Caki2 (cell line): ENCODE measurements around the gene LINGO4. TPM values are rescaled to one million over a fixed set of nuclear protein-coding genes. Genes with fewer than 3 reads are reported as not detected.

Experiments used
- DNase-seq: peaks from one replicate; pipeline ENCODE4 v3.0.0-alpha.2; 2015; ENCODE audit warnings: low read depth
- in situ Hi-C: cut with HindIII; loops from 2 replicates; pipeline ENCODE4 v1.10.0; 2016; ENCODE audit warnings: low sequenced_read_pairs, low pct_unique_long_range_greater_than_20kb, mixed read lengths
- total RNA-seq: library from RNA; depleted of rRNA; stranded (reverse); fragments of >200 nt; shearing (Covaris generic); gene quantifications from 2 replicates; pipeline ENCODE4 v1.2.3, GENCODE V29; 2014; ENCODE audit warnings: low replicate concordance; rRNA removed

LINGO4 gene, protein sequence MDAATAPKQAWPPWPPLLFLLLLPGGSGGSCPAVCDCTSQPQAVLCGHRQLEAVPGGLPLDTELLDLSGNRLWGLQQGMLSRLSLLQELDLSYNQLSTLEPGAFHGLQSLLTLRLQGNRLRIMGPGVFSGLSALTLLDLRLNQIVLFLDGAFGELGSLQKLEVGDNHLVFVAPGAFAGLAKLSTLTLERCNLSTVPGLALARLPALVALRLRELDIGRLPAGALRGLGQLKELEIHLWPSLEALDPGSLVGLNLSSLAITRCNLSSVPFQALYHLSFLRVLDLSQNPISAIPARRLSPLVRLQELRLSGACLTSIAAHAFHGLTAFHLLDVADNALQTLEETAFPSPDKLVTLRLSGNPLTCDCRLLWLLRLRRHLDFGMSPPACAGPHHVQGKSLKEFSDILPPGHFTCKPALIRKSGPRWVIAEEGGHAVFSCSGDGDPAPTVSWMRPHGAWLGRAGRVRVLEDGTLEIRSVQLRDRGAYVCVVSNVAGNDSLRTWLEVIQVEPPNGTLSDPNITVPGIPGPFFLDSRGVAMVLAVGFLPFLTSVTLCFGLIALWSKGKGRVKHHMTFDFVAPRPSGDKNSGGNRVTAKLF
- total RNA-seq = not detected in 2 replicates

DNA sequence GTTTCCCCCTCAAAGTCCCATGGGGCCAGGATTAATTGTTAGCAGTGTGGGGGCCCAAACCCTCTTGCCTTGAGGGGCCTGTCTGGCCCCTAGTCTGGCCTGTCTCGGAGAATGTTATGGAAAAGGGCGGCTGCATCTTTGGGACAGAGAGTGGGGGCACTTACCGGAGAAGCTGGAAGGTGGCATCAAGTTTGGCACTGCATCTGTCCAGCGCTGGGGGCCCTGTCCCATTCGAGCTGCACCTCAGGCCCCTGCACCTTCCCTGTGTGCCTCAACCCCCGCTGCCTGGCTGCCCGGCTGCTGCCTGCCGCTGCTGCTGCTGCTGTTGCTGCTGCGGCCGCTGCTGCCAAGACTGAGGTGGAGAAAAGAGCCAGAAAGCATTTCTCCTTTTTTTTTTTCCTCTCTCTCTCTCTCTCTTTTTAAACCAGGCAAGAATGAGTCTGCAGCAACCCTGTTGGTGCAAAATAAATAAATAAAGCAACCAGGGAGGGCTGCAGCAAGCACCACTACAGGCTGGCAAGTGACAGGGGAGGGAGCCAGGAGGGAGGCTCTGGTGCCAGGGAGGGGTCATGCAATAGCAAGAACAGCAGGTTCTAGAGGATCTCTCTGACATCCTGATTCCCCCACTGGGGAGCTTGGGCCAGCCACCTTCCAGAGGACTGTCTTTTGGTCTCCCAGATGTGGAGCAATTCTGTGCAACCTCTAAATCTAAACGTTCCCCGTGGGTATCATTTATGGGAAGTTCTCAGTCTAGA is at the start of gene LINGO4:
LINGO4 (minus strand) TSS at position 354 of the 755 bp plus-strand sequence. CDS start 2,715 bp downstream, outside the sequence.
- in situ Hi-C loops = no loop called here
- no peak for DNase-seq

DNA sequence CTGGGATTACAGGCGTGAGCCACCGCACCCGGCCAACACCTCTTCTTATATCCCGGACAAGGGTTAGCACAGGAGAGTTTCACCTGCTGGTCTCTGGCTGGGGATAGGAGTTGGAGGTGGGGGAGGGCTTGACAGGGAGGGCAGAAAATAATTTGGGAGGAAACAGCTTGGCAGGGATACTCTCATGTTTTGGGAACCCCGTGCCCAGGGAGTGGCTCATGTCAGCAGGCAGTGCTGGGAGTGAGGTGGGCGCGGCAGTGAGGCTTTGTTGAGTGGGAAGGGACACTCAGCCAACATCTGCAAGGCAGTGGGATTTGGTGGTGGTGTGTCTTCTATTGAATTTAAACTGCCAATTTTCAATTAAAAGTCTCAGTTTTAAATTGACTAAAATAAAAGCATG is 49.4 kb upstream of the LINGO4 start:
- DNase-seq = no peak
- in situ Hi-C loops = no loop called here

DNA sequence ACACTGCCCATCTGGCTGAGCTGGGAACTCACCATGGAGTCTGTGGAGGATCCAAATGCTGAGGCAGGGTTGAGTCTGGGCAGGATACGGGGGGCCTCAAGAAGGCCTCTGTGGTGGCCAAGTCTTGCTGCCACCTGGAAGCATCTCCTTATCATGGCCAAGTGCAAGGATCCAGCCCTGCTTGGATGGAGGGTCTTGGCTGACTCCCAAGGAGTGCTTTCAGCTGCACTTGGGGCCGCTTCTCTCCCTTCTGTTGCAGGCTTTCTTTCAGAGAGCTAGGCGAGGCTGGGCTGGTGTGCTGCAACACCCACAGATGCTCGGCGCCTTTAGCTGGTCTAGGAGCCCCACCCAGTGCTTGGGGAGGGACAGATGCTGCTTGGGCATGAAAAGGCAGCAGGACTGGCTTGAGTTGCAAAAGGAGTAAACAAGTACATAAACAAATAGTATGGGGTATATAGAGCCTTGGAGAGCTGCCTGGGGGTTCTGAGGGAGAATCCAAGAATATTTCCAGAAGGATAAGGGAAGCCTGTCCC is 48.3 kb upstream of the LINGO4 start, which contains the start of gene THEM5:
THEM5 (minus strand) TSS at position 302 of the 533 bp plus-strand sequence; CDS start at position 155, 147 bp downstream.
- DNase-seq = no peak
- in situ Hi-C loops = no loop called here

DNA sequence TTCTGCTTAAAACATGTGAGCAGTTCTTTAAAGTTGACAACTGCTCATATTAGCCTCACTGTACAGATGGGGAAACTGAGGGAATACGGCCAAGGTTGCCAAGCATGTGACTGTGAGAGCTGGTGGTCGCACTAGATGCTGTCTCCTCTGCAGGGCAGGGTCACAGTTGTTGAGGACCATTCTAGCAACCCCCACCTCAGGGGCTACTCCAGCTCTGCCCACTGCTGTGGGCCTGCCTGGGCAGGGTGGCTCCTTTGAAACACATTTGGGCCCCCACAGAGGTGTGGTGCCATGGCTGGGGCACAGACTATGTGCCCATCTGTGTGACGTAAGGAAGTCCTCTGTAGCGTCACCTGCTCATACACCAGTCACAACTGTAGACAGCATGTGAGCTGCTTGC is 47.5 kb upstream of the LINGO4 start:
- DNase-seq = no peak
- in situ Hi-C loops = no loop called here

DNA sequence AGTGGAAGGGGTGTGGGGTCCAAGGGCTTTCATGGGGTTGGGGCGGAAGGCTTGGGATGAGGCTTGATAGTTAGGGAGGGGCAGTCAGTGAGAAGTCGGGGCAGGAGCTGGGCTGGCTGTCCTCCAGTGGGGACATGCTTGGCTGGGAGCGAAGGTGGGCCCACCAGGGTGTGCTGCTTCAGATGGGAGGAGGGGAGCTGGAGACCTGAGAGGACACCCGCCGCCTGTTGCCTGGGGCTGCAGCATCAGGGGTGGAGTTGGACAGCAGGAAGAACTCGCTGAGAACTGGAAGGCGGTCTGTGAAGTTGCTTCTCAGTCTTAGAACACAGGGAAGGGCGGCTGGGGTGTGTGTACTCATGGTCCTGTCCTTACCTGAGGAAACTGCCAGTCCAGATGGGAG is 46.7 kb upstream of the LINGO4 start:
- in situ Hi-C loops = no loop called here
- DNase-seq = no peak

DNA sequence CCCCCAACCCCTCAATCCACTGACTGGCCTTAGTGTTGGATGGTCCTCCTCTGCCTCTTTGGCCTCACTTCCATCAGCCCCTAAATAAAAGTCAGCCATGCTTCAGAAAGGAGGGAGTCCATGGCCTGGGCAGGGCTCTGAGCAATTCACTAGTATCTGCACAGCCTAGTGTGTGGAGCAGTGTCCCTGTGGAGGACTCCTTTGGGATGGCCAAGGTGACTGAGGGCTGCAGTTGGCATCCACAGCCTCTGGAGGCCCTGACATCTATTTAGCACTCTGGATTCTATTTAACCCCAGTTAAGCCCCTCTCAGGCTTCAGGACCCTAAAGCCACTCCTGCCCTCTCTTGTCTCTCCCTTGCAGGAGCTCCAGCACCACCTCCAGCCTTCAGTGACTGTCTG is 44.7 kb upstream of the LINGO4 start:
- in situ Hi-C loops = no loop called here
- DNase-seq = no peak

DNA sequence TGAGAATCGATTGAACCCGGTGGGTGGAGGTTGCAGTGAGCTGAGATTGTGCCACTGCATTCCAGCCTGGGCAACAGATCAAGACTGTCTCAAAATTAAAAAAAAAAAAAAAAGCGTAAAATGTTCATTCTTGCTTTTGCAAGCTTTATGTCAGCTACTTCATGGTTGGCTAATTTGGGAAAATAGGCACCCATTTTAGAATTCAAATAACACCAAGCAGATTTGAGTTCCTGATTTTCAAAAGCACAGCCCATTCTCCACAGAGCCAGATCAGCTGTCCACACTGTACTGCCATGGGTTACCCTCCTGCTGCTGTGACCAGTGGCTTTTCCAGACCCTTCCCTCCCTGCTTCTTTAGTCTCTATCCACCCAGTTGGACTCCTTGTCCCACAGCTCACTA is 43.9 kb upstream of the LINGO4 start:
- in situ Hi-C loops = no loop called here
- DNase-seq = no peak

DNA sequence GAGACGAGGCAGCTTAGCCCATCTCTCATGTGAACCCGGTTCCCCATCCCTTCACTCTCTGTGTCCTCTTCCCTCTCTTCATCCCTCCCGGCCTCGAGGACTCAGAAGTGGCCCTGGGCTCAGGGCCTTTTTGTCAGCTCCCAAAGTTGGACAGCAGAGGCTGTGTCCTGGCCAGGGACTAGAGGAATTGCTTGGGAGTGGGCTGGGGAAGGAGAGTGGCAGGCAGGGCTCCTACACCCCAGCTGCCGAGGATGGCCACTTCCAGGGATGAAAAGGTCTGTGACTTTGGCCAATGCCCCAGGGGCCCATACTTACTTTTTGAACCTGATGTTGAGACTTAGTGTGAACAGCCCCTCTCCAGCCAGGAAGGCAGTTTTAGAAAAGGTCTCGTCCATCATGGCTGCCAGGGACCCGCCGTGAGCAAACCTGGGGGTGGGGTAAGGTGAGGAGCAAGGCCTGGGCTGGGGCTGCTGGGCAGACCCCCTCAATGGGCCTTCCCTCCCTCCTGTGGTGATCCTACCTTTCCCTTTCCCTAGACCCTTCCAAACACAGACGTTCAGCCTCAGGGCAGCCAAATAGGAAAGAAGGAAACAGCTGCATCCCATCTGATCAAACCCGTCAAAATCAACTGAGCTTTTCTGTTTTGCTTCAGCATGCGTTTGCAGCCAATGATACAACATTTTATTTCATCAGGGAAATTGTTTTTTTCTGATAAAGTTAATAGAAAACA is 42.8 kb upstream of the LINGO4 start:
- DNase-seq = no peak
- in situ Hi-C loops = no loop called here

DNA sequence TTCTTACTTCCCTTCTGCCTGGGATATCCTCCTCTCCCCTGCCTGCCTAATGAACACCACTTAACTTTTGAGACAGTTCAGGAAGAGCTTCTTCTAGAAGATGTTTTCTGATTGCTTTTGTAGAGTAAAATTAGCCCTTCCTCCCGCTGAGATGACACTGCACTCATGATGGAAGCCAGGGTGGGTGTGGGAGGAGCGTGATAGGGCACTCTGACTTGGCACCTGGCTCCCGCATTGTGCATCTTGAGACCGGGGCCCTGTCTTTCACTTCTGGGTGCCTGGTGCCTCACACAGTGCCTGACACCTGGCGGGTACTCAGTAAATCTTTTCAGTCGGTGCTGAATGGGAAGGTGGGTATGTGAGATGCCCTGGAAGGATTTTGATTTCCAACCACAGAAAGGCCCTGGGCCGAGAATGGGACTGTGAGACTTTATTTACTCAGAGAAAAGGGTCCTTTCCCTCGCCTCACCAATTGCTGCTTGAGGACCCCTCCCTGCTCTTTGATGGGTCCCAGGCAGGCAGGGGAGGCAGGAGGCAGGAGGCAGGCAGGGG is 41.5 kb upstream of the LINGO4 start:
- in situ Hi-C loops = no loop called here
- no peak for DNase-seq

DNA sequence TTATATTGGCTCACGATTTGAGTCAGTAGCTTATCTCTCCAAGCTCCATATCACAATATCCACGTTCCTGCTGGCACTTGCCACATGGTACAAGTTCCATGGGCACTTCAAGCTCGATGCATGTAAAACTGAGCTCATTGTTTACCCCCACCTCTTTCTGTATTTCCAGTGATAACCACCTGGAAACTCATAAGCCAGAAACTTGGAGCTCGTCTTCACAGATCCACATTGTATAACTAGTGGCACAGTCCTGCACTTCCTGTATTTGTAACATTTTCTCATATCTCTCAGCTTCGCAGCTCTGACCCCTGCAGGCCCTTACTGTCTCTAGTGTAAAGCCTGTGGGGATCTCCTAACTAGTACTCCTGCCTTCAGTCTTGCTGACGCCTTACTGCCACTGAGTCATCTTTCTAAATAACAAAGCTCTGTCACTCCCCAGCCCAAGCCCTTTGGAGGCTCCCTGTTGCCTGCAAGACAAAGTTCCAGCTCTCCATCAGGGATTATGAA is 40.9 kb upstream of the LINGO4 start:
- peak; percentile 68 for DNase-seq
- in situ Hi-C loops = no loop called here

DNA sequence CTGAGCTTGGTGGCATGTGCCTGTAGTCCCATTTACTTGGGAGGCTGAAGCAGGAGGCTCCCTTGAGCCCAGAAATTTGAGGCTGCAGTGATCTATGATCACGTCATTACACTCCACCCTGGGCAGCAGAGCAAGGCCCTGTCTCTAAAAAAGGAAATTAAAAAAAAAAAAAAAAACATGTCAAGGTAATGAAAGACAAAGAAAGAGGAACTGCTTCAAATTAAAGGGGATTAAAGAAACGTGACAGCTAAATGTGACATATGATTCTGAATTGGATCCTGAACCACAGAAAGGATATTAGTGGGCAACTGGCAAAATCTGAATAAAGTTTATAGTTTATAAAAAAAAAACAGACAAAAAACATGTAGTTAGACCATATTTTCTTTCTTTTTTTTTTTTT is 38.2 kb upstream of the LINGO4 start:
- in situ Hi-C loops = no loop called here
- no peak for DNase-seq

DNA sequence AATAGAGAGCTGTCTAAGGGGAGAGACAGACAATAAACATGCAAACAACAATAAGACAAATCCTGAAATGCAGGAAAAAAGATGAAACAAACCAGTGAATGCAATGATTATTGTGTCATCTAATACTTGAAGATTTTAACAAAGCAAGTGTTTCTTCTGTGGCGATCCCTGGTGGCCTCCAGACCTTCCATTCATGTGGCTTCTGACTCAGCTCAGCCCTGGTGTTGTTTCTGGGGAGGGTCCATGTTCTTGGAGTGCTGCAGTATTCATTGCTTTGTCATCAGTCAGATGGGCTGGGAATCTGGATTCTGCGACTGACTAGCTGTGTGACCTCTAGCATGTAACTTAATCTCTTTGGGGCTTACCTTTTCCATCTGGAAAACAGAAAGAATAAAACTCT is 35.9 kb upstream of the LINGO4 start:
- in situ Hi-C loops = no loop called here

DNA sequence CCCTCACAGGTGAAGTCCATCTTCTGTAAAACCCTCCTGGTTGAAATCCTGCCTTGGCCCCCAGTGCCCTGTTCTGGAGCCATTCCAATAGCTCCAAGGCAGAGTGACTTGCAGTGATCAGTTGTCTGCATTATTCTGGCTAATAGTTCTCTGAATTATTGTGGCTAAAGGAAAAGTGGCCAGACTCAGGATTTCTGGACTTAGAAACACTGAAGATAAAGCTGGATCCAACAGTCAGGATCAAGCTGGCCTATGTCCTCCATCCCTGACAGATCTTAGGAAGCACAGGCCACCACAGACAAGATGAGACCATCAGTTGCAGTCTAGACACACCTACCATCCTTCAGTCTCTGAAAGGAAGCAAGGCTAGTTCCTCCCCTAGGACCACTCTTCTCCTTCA is 35.2 kb upstream of the LINGO4 start:
- DNase-seq = no peak
- in situ Hi-C loops = no loop called here

More for the DNA sequence above, 35.9 kb upstream of the LINGO4 start:
- peak; percentile 66 for DNase-seq

DNA sequence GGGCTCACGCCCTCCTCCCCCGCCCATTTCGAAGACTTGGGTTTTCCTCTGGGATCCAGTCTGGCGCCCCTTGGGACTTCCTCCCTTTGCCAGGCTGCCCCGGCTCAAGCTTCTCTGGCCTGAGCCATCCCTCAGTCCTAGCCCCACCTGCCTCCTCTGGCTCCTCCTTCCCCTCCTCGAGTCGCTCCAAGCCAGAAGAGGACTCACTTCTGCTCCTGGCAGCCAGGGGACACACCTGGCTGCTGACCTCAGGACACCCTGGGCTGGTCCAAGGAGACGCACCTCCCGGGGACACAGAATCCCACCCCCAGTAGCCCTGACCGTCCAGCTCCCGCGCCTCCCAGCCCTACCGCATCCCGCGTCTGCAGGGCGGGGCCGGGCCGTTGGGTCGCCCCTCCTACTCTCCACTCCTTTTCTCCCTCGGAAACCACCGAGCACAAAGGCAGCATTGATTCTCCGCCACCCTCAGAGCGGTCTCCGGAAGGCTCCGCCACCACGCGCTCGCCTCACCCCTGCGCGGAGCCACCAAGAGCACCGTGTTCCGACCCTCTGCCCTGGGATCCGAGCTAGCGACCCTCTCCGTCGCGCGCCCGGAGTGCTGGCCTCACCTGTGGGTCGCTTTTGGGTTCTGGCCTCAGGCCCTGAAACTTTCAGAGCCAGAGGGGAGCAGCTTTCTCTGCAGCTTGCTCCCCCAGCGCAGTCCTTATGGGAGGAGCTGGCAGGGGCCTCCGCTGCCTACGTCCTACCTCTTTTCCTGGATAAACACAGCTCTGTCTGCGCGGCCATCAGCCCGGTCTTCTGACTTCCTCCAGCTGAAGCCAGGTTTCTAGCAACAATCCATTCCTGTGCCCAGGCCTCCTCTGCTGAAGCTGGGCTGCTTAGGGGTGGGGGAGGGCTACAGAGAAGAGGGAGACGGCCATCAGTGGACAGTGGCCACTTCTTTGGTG is 34.5 kb upstream of the LINGO4 start, which contains the start of gene C2CD4D:
C2CD4D (minus strand) TSS at position 364 of the 947 bp plus-strand sequence. CDS start 831 bp downstream, outside the sequence.
- in situ Hi-C loops = no loop called here
- DNase-seq = peak; percentile 89

DNA sequence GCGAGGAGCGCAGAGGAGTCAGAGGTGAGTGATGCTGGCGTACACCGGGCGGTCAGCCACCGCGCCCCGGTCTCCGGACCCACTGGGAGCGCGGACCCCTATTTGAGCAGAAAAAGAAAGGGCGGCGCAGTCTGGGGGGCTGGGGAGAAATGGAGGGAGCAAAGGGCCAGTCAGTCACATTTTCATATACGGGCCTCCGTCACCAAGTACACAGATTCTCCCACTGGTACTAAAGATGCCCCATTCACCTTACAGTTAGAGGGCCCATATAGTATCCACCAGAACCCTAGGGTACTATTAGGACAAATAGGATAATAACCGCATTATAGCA is 33.8 kb upstream of the LINGO4 start:
- DNase-seq = no peak
- in situ Hi-C loops = no loop called here

DNA sequence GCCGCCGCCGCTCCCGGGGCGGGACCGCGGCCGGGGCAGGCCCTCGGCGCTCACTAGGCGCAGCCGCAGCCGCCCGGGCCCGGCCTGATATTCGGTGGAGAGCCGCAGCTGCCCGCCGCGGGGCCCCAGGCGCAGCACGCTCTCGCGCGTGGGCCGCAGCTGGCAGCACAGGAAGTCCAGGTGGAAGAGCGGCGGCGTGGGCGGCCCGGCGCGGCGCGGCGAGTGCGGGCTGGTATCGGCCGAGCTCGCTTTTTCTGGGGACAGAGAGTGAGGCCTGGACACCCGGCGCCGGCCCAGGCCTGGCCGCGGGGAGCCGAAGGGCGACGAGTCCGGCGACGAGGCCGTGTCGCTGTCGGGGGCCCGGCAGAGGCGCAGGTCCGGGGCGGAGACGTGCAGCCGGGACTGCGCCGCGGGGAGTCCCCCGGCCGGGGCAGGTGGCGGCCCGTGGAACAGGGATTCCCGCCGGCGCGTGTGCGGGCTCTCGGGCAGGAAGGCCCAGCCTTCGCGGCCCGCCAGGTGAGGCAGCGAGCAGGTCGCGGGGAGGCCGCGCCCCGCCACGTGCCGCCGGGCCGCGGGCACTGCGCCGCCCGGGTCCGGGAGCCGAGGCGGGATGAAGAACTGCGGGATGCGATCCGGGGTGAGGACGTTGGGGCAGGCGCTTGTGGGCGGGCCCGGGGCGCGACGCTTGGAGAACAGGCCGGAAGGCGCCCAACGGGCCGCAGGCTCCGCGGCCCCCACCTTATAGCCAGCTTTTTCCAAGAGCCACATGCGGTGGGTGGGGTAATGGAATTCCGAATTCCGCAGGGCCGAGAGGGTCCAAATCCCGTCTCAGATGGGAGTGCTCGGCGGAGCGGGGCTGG is 33.2 kb upstream of the LINGO4 start:
- DNase-seq = no peak
- in situ Hi-C loops = no loop called here
